Parathyroid adenoma (tissue), 2 donors: Measurements from ENCODE around the gene USE1.

Experiments
- H2AFZ ChIP-seq: fragments of 300-600 bp; sonication (generic); one replicate; pipeline ENCODE4 v1.7.0; 2017; ENCODE audit warnings: antibody characterized with exemption, mild to moderate bottlenecking
- H3K27ac ChIP-seq: fragments of 300-600 bp; sonication (generic); one replicate; pipeline ENCODE4 v1.7.0; 2017
- H3K27me3 ChIP-seq: fragments of 300-600 bp; sonication (generic); one replicate; pipeline ENCODE4 v1.7.0; 2017; ENCODE audit warnings: low read length; ENCODE audit not compliant: control insufficient read depth, insufficient read depth
- H3K36me3 ChIP-seq: fragments of 300-600 bp; sonication (generic); one replicate; pipeline ENCODE4 v1.7.0; 2017; ENCODE audit warnings: low read length; ENCODE audit not compliant: control insufficient read depth, insufficient read depth
- H3K4me1 ChIP-seq: fragments of 300-600 bp; sonication (generic); one replicate; pipeline ENCODE4 v1.7.0; 2017; ENCODE audit warnings: control low read depth
- H3K4me2 ChIP-seq: fragments of 300-600 bp; sonication (generic); one replicate; pipeline ENCODE4 v1.7.0; 2017; ENCODE audit warnings: low read length
- H3K4me3 ChIP-seq: fragments of 300-600 bp; sonication (generic); one replicate; pipeline ENCODE4 v1.7.0; 2017; ENCODE audit warnings: low read depth, low read length
- H3K79me2 ChIP-seq: fragments of 300-600 bp; sonication (generic); one replicate; pipeline ENCODE4 v1.7.0; 2017; ENCODE audit warnings: control low read depth
- H3K9ac ChIP-seq: fragments of 300-600 bp; sonication (generic); one replicate; pipeline ENCODE4 v1.7.0; 2017; ENCODE audit warnings: mild to moderate bottlenecking
- H3K9me3 ChIP-seq: fragments of 300-600 bp; sonication (generic); one replicate; pipeline ENCODE4 v1.7.0; 2017; ENCODE audit warnings: low read length; ENCODE audit not compliant: control insufficient read depth
- TF ChIP-seq, protein P1 (sequence below): fragments of 300-600 bp; sonication (generic); IDR thresholded peaks from one replicate; pipeline ENCODE4 v1.7.0; 2017; ENCODE audit warnings: antibody characterized with exemption, mild to moderate bottlenecking
- donor health status: primary hyperparathyroidism.

Gene USE1

DNA sequence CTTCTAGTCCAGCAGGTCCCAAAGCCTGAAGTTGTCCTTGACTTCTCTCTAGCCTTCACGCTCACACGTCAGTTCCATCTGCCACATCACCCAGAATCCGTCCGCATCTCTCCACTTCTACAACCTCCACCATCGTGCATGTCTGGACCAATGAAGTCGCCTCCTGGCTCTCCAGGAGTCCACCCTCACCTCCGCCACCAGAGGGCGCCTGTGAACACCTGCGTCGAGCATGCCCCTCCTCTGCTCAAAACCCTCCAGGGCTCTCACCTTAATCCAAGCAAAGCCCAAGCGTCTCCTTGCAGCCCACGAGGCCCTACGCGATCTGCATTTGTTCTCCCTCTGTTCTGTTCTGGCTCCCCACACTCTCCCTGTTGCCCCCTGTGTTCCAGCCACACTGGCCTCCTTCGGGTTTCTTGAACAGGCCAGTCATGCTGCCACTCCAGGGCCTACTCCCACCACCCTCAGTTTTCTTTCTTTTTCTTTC, 45.7 kb downstream of the USE1 start:
- Histone ChIP-seq H3K27me3 (no peaks in the 10 kb centered on the region), H3K9ac (no peak overlapping the region), H3K4me3 (no peak overlapping the region), H3K79me2 (no peaks in the 10 kb centered on the region), H3K4me1 (no peaks in the 10 kb centered on the region), H3K27ac (no peak overlapping the region), H3K36me3 (no peaks in the 10 kb centered on the region), H2AFZ (peak overlapping the region; percentile 79), H3K4me2 (no peak overlapping the region), H3K9me3 (no peaks in the 10 kb centered on the region)
- TF ChIP-seq, protein P1, sequence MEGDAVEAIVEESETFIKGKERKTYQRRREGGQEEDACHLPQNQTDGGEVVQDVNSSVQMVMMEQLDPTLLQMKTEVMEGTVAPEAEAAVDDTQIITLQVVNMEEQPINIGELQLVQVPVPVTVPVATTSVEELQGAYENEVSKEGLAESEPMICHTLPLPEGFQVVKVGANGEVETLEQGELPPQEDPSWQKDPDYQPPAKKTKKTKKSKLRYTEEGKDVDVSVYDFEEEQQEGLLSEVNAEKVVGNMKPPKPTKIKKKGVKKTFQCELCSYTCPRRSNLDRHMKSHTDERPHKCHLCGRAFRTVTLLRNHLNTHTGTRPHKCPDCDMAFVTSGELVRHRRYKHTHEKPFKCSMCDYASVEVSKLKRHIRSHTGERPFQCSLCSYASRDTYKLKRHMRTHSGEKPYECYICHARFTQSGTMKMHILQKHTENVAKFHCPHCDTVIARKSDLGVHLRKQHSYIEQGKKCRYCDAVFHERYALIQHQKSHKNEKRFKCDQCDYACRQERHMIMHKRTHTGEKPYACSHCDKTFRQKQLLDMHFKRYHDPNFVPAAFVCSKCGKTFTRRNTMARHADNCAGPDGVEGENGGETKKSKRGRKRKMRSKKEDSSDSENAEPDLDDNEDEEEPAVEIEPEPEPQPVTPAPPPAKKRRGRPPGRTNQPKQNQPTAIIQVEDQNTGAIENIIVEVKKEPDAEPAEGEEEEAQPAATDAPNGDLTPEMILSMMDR: peak; percentile 94

DNA sequence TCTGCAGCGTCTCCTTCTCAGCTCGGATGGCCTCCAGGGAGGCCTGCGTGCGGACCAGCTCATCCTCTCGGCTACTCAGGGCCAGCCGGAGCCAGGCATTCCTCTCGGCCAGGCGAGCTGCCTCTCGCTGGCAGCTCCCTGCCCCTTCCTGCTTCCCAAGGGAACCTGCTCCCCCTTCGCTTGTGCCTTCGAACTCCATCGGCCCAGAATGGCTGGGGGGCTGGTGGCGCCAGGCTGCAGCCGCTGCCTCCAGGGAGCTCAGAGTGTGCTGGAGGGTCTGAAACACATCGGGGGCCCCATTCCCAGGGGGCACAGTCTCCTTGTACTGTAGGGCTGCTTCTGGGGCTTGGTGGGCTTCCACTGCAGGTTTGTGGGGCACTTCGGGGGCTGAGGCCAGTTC, 47.4 kb downstream of the USE1 start:
- Histone ChIP-seq H3K9me3 (no peaks in the 10 kb centered on the region), H3K27ac (no peak overlapping the region), H3K9ac (no peak overlapping the region), H3K36me3 (no peaks in the 10 kb centered on the region), H3K27me3 (no peaks in the 10 kb centered on the region), H2AFZ (no peak overlapping the region), H3K4me2 (no peak overlapping the region), H3K4me1 (no peaks in the 10 kb centered on the region), H3K79me2 (no peaks in the 10 kb centered on the region), H3K4me3 (no peak overlapping the region)
- TF ChIP-seq, protein P1: no peak

DNA sequence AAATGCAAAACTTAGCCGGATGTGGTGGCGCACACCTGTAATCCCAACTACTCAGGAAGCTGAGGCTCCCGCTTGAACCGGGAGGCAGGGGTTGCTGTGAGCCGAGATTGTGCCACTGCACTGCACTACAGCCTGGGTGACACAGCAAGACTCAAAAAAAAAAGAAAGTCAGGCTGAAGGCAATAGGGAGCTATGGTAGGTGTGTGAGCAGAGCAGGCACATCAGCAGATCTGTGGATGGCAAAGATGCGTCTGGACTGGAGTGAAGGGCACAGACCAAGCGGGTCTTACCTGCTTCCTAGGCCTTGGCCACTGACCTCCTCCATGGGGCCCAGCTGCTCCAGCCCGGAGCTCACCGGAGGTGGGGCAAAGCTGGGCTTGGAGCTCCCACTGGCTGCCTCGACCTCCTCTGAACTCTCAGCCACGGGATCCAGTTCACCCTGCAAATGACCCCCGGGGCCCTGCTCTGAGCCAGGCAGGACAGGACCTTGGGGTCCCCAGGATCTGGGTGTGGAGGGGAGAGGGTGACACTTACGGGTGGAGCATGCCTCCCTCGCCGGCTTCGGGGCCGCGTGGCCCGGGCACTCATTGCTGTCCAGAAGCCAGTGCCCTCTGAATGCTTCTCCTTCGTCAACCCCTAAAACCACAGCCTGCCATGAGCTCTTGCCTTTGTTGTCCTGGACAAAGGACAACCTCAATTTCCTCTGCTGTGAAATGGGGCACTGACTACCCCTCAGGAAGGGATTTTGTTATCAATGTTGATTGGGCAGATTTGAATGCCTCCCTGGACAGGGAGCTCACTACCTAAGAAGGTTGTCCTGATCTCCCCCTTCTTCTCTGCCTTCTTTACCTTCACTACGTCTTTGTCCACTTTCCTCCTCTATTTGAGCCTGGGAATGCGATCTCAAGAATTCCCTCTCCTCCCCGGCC, 48.8 kb downstream of the USE1 start:
- Histone ChIP-seq H3K9ac (no peak overlapping the region), H3K27me3 (no peaks in the 10 kb centered on the region), H3K9me3 (no peaks in the 10 kb centered on the region), H3K79me2 (no peaks in the 10 kb centered on the region), H3K36me3 (no peaks in the 10 kb centered on the region), H3K4me2 (no peak overlapping the region), H3K27ac (peak overlapping the region; percentile 49), H3K4me1 (peaks cover 5% of the 10 kb centered on the region), H2AFZ (no peak overlapping the region), H3K4me3 (no peak overlapping the region)
- TF ChIP-seq, protein P1: no peak

DNA sequence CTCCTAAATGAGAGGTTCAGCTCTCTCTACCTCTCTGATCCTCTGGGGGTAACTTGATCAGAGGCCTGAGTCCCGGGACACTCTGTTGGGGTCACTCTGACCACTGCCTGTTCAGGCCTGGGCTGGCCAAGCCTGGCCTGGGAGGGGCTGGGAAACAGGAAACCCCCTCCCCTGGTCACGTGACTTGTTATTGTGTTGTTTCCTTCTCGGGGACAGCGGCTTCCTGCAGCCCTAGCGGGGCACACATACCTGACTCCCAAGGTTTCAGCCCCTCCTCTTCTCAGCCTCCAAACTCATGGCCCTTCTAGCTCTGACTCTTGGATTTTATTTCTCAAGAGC, 49.5 kb downstream of the USE1 start, which contains the start of gene USHBP1:
TSS of gene USHBP1 (minus strand) at position 105 of the 339 bp plus-strand sequence. CDS start 446 bp downstream, outside the sequence.
- TF ChIP-seq, protein P1: no peak
- H3K79me2 ChIP-seq: no peaks in the 10 kb centered on the region
- H3K9me3 ChIP-seq: no peaks in the 10 kb centered on the region
- H2AFZ ChIP-seq: no peak within 1 kb of the TSS
- peaks cover 5% of the 10 kb centered on the region for H3K4me1 ChIP-seq
- no peak within 1 kb of the TSS for H3K9ac ChIP-seq
- H3K27me3 ChIP-seq: no peaks in the 10 kb centered on the region
- no peak within 1 kb of the TSS for H3K4me2 ChIP-seq
- H3K4me3 ChIP-seq: no peak within 1 kb of the TSS
- peak within 1 kb of the TSS; percentile 49 for H3K27ac ChIP-seq
- no peaks in the 10 kb centered on the region for H3K36me3 ChIP-seq
